Measurements from ENCODE around the gene RBL2.
"Not testable (repeated sequence)": the region's sequence is repeated elsewhere in the genome, so short reads cannot be mapped to it uniquely, and the experiment has no call there.

RBL2 gene

GRCh38 chr16:53434377-53435065, at the start of gene RBL2:
TSS of gene RBL2 (plus strand) at chr16:53434471. CDS start at chr16:53434557, 86 bp downstream.
- Histone ChIP-seq H3K4me1 (ENCODE audit: control insufficient read depth, insufficient read depth, low read length) (peaks cover 6% of the 10 kb centered on the region), H3K9ac (ENCODE audit: low read length) (peak within 1 kb of the TSS; percentile 98), H3K4me3 (ENCODE audit: low read length) (peak within 1 kb of the TSS; percentile 99), H3K36me3 (ENCODE audit: control insufficient read depth, insufficient read depth, low read length) (no peaks in the 10 kb centered on the region), H3K27ac (ENCODE audit: low read depth, low read length) (peak within 1 kb of the TSS; percentile 94), H3K27me3 (ENCODE audit: control insufficient read depth, insufficient read depth, low read length) (no peaks in the 10 kb centered on the region)

GRCh38 chr16:53384610-53385009, 49.7 kb upstream of the RBL2 start:
- H3K36me3 ChIP-seq (ENCODE audit: control insufficient read depth, insufficient read depth, low read length); H3K4me3 ChIP-seq (ENCODE audit: low read length); H3K27ac ChIP-seq (ENCODE audit: low read depth, low read length); H3K27me3 ChIP-seq (ENCODE audit: control insufficient read depth, insufficient read depth, low read length); H3K9ac ChIP-seq (ENCODE audit: low read length); H3K4me1 ChIP-seq (ENCODE audit: control insufficient read depth, insufficient read depth, low read length): not testable (repeated sequence)

GRCh38 chr16:53404959-53405358, 29.3 kb upstream of the RBL2 start:
- Histone ChIP-seq H3K4me1 (ENCODE audit: control insufficient read depth, insufficient read depth, low read length) (no peaks in the 10 kb centered on the region), H3K4me3 (ENCODE audit: low read length) (no peak overlapping the region), H3K36me3 (ENCODE audit: control insufficient read depth, insufficient read depth, low read length) (no peaks in the 10 kb centered on the region), H3K27me3 (ENCODE audit: control insufficient read depth, insufficient read depth, low read length) (no peaks in the 10 kb centered on the region), H3K27ac (ENCODE audit: low read depth, low read length) (no peak overlapping the region), H3K9ac (ENCODE audit: low read length) (no peak overlapping the region)

- H3K27ac ChIP-seq (ENCODE audit: low read depth, low read length), result no peak overlapping the region
- no peaks in the 10 kb centered on the region for H3K27me3 ChIP-seq (ENCODE audit: control insufficient read depth, insufficient read depth, low read length)
- H3K4me3 ChIP-seq (ENCODE audit: low read length), result no peak overlapping the region
- no peaks in the 10 kb centered on the region for H3K4me1 ChIP-seq (ENCODE audit: control insufficient read depth, insufficient read depth, low read length)
- no peaks in the 10 kb centered on the region for H3K36me3 ChIP-seq (ENCODE audit: control insufficient read depth, insufficient read depth, low read length)
- H3K9ac ChIP-seq (ENCODE audit: low read length), result no peak overlapping the region
Observed at GRCh38 chr16:53412549-53412948, 21.7 kb upstream of the RBL2 start.

- Histone ChIP-seq H3K27me3 (ENCODE audit: control insufficient read depth, insufficient read depth, low read length) (no peaks in the 10 kb centered on the region), H3K27ac (ENCODE audit: low read depth, low read length) (no peak overlapping the region), H3K9ac (ENCODE audit: low read length) (no peak overlapping the region), H3K4me1 (ENCODE audit: control insufficient read depth, insufficient read depth, low read length) (no peaks in the 10 kb centered on the region), H3K36me3 (ENCODE audit: control insufficient read depth, insufficient read depth, low read length) (no peaks in the 10 kb centered on the region), H3K4me3 (ENCODE audit: low read length) (no peak overlapping the region)
Observed at GRCh38 chr16:53413864-53414263, 20.4 kb upstream of the RBL2 start.

- no peaks in the 10 kb centered on the region for H3K27me3 ChIP-seq (ENCODE audit: control insufficient read depth, insufficient read depth, low read length)
- H3K4me3 ChIP-seq (ENCODE audit: low read length), result no peak overlapping the region
- H3K9ac ChIP-seq (ENCODE audit: low read length), result no peak overlapping the region
- H3K4me1 ChIP-seq (ENCODE audit: control insufficient read depth, insufficient read depth, low read length), result no peaks in the 10 kb centered on the region
- no peak overlapping the region for H3K27ac ChIP-seq (ENCODE audit: low read depth, low read length)
- no peaks in the 10 kb centered on the region for H3K36me3 ChIP-seq (ENCODE audit: control insufficient read depth, insufficient read depth, low read length)
Observed at GRCh38 chr16:53414381-53414780, 19.9 kb upstream of the RBL2 start.

GRCh38 chr16:53415504-53415903, 18.8 kb upstream of the RBL2 start:
- Histone ChIP-seq H3K27me3 (ENCODE audit: control insufficient read depth, insufficient read depth, low read length) (no peaks in the 10 kb centered on the region), H3K36me3 (ENCODE audit: control insufficient read depth, insufficient read depth, low read length) (no peaks in the 10 kb centered on the region), H3K4me1 (ENCODE audit: control insufficient read depth, insufficient read depth, low read length) (no peaks in the 10 kb centered on the region), H3K27ac (ENCODE audit: low read depth, low read length) (no peak overlapping the region), H3K4me3 (ENCODE audit: low read length) (no peak overlapping the region), H3K9ac (ENCODE audit: low read length) (no peak overlapping the region)

GRCh38 chr16:53417011-53417410, 17.3 kb upstream of the RBL2 start:
- no peaks in the 10 kb centered on the region for H3K27me3 ChIP-seq (ENCODE audit: control insufficient read depth, insufficient read depth, low read length)
- no peak overlapping the region for H3K9ac ChIP-seq (ENCODE audit: low read length)
- no peak overlapping the region for H3K4me3 ChIP-seq (ENCODE audit: low read length)
- no peak overlapping the region for H3K27ac ChIP-seq (ENCODE audit: low read depth, low read length)
- H3K36me3 ChIP-seq (ENCODE audit: control insufficient read depth, insufficient read depth, low read length), result no peaks in the 10 kb centered on the region
- H3K4me1 ChIP-seq (ENCODE audit: control insufficient read depth, insufficient read depth, low read length), result no peaks in the 10 kb centered on the region

GRCh38 chr16:53417976-53418375, 16.3 kb upstream of the RBL2 start:
- Histone ChIP-seq H3K9ac (ENCODE audit: low read length) (no peak overlapping the region), H3K4me3 (ENCODE audit: low read length) (no peak overlapping the region), H3K27me3 (ENCODE audit: control insufficient read depth, insufficient read depth, low read length) (no peaks in the 10 kb centered on the region), H3K4me1 (ENCODE audit: control insufficient read depth, insufficient read depth, low read length) (no peaks in the 10 kb centered on the region), H3K36me3 (ENCODE audit: control insufficient read depth, insufficient read depth, low read length) (no peaks in the 10 kb centered on the region), H3K27ac (ENCODE audit: low read depth, low read length) (no peak overlapping the region)

GRCh38 chr16:53419383-53419709, 14.9 kb upstream of the RBL2 start:
- not testable (repeated sequence) for H3K4me1 ChIP-seq (ENCODE audit: control insufficient read depth, insufficient read depth, low read length); H3K27me3 ChIP-seq (ENCODE audit: control insufficient read depth, insufficient read depth, low read length); H3K9ac ChIP-seq (ENCODE audit: low read length); H3K4me3 ChIP-seq (ENCODE audit: low read length); H3K27ac ChIP-seq (ENCODE audit: low read depth, low read length); H3K36me3 ChIP-seq (ENCODE audit: control insufficient read depth, insufficient read depth, low read length)

GRCh38 chr16:53421248-53421647, 13.0 kb upstream of the RBL2 start:
- no peaks in the 10 kb centered on the region for H3K4me1 ChIP-seq (ENCODE audit: control insufficient read depth, insufficient read depth, low read length)
- H3K27me3 ChIP-seq (ENCODE audit: control insufficient read depth, insufficient read depth, low read length), result no peaks in the 10 kb centered on the region
- H3K9ac ChIP-seq (ENCODE audit: low read length), result no peak overlapping the region
- H3K36me3 ChIP-seq (ENCODE audit: control insufficient read depth, insufficient read depth, low read length), result no peaks in the 10 kb centered on the region
- H3K4me3 ChIP-seq (ENCODE audit: low read length), result no peak overlapping the region
- H3K27ac ChIP-seq (ENCODE audit: low read depth, low read length), result no peak overlapping the region

GRCh38 chr16:53423968-53424367, 10.3 kb upstream of the RBL2 start:
- H3K36me3 ChIP-seq (ENCODE audit: control insufficient read depth, insufficient read depth, low read length); H3K27me3 ChIP-seq (ENCODE audit: control insufficient read depth, insufficient read depth, low read length); H3K4me3 ChIP-seq (ENCODE audit: low read length); H3K4me1 ChIP-seq (ENCODE audit: control insufficient read depth, insufficient read depth, low read length); H3K27ac ChIP-seq (ENCODE audit: low read depth, low read length); H3K9ac ChIP-seq (ENCODE audit: low read length): not testable (repeated sequence)

GRCh38 chr16:53428681-53429080, 5.6 kb upstream of the RBL2 start:
- H3K27me3 ChIP-seq (ENCODE audit: control insufficient read depth, insufficient read depth, low read length), result no peaks in the 10 kb centered on the region
- H3K27ac ChIP-seq (ENCODE audit: low read depth, low read length), result no peak overlapping the region
- no peaks in the 10 kb centered on the region for H3K4me1 ChIP-seq (ENCODE audit: control insufficient read depth, insufficient read depth, low read length)
- H3K36me3 ChIP-seq (ENCODE audit: control insufficient read depth, insufficient read depth, low read length), result no peaks in the 10 kb centered on the region
- no peak overlapping the region for H3K4me3 ChIP-seq (ENCODE audit: low read length)
- H3K9ac ChIP-seq (ENCODE audit: low read length), result no peak overlapping the region

Data from rectal smooth muscle tissue (tissue), 1 donor.